Measurements from ENCODE around the gene LCTL. TPM values are rescaled to one million over a fixed set of nuclear protein-coding genes. Genes with fewer than 3 reads are reported as not detected.

The LCTL gene
- total RNA-seq, result not detected

GRCh38 chr15:66565741-66566144, at the start of gene LCTL:
Gene LCTL, minus strand, starts transcription at chr15:66565998. Its CDS starts 633 bp downstream, at chr15:66565365.
- no peaks in the 10 kb centered on the region for H3K9me3 ChIP-seq
- H3K4me1 ChIP-seq (ENCODE audit: control insufficient read depth in 1 of 2, low read depth in 2 of 2), result no peaks in the 10 kb centered on the region
- ATAC-seq (ENCODE audit: insufficient number of reproducible peaks, low FRiP score, low read depth) (no peak), DNase-seq (ENCODE audit: low spot score) (no peak)
- no peak for TF ChIP-seq CTCF (IDR thresholded peaks at IDR 0.05)
- H3K36me3 ChIP-seq, result no peaks in the 10 kb centered on the region
- no peak within 1 kb of the TSS for H3K4me3 ChIP-seq
- no peak within 1 kb of the TSS for H3K27ac ChIP-seq
- no peaks in the 10 kb centered on the region for H3K27me3 ChIP-seq (replicated peaks; ENCODE audit: insufficient read depth)

- peaks cover 15 to 47% of the 10 kb centered on the region in 2 donors for H3K4me1 ChIP-seq (ENCODE audit: control insufficient read depth in 1 of 2, low read depth in 2 of 2)
- no peak overlapping the region for H3K27ac ChIP-seq
- no peak for ATAC-seq (ENCODE audit: insufficient number of reproducible peaks, low FRiP score, low read depth)
- no peaks in the 10 kb centered on the region for H3K9me3 ChIP-seq
- H3K4me3 ChIP-seq, result no peak overlapping the region
- no peaks in the 10 kb centered on the region for H3K27me3 ChIP-seq (replicated peaks; ENCODE audit: insufficient read depth)
- DNase-seq (ENCODE audit: low spot score), result no peak
- TF ChIP-seq CTCF (IDR thresholded peaks at IDR 0.05), result no peak
- H3K36me3 ChIP-seq, result no peaks in the 10 kb centered on the region
These were observed 49.4 kb upstream of the LCTL start for GRCh38 chr15:66614951-66615760.

- Histone ChIP-seq H3K36me3 (no peaks in the 10 kb centered on the region), H3K27ac (no peak overlapping the region), H3K4me3 (no peak overlapping the region), H3K4me1 (ENCODE audit: control insufficient read depth in 1 of 2, low read depth in 2 of 2) (peaks cover 15 to 42% of the 10 kb centered on the region in 2 donors), H3K9me3 (no peaks in the 10 kb centered on the region), H3K27me3 (replicated peaks; ENCODE audit: insufficient read depth) (no peaks in the 10 kb centered on the region)
- ATAC-seq (ENCODE audit: insufficient number of reproducible peaks, low FRiP score, low read depth) (no peak), DNase-seq (ENCODE audit: low spot score) (no peak)
- TF ChIP-seq CTCF (IDR thresholded peaks at IDR 0.05), result no peak
These were observed 48.7 kb upstream of the LCTL start for GRCh38 chr15:66614456-66614855.

- H3K27me3 ChIP-seq (replicated peaks; ENCODE audit: insufficient read depth), result no peaks in the 10 kb centered on the region
- no peak overlapping the region for H3K4me3 ChIP-seq
- no peaks in the 10 kb centered on the region for H3K9me3 ChIP-seq
- H3K27ac ChIP-seq, result no peak overlapping the region
- ATAC-seq (ENCODE audit: insufficient number of reproducible peaks, low FRiP score, low read depth) (no peak), DNase-seq (ENCODE audit: low spot score) (no peak)
- peaks cover 15 to 35% of the 10 kb centered on the region in 2 donors for H3K4me1 ChIP-seq (ENCODE audit: control insufficient read depth in 1 of 2, low read depth in 2 of 2)
- no peaks in the 10 kb centered on the region for H3K36me3 ChIP-seq
- no peak for TF ChIP-seq CTCF (IDR thresholded peaks at IDR 0.05)
These were observed 47.9 kb upstream of the LCTL start for GRCh38 chr15:66613743-66614142.

GRCh38 chr15:66611257-66612053, 45.7 kb upstream of the LCTL start:
- no peak for ATAC-seq (ENCODE audit: insufficient number of reproducible peaks, low FRiP score, low read depth)
- no peaks in the 10 kb centered on the region for H3K9me3 ChIP-seq
- no peaks in the 10 kb centered on the region for H3K36me3 ChIP-seq
- no peak overlapping the region for H3K4me3 ChIP-seq
- peaks cover 0 to 12% of the 10 kb centered on the region in 2 donors for H3K4me1 ChIP-seq (ENCODE audit: control insufficient read depth in 1 of 2, low read depth in 2 of 2)
- DNase-seq (ENCODE audit: low spot score), result no peak
- no peaks in the 10 kb centered on the region for H3K27me3 ChIP-seq (replicated peaks; ENCODE audit: insufficient read depth)
- H3K27ac ChIP-seq, result peak overlapping the region in 1 of 2 donors; percentile 15
- TF ChIP-seq CTCF (IDR thresholded peaks at IDR 0.05), result peak; percentile 17
